Smooth muscle cell of the brain vasculature (primary cell): ENCODE results near the gene ADAR.

ENCODE experiments used
- DNase-seq: peaks from one replicate; pipeline ENCODE4 v3.0.0-alpha.2; 2012; ENCODE audit warnings: low read depth, low spot score

Gene ADAR

DNA sequence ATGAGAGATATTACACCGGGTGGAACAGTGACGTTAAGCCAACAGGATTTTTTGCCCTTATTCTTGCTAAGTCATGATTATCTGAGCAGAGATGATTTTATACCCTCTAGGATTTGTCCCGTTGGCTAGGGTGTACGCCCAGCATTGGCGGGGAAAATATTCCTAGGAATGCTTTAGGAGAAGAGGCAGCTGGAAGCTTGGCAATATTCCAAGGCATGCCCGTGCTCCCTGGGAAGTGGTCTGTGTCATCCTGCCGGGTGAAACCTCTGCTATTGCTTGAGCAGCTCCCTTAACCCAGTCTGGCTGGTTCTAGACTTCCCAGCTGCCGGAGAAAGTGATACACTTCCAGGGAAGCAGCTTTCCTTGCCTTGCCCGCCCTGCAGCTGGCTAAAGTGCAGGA is 24.2 kb downstream of the ADAR start:
- DNase-seq: no peak

DNA sequence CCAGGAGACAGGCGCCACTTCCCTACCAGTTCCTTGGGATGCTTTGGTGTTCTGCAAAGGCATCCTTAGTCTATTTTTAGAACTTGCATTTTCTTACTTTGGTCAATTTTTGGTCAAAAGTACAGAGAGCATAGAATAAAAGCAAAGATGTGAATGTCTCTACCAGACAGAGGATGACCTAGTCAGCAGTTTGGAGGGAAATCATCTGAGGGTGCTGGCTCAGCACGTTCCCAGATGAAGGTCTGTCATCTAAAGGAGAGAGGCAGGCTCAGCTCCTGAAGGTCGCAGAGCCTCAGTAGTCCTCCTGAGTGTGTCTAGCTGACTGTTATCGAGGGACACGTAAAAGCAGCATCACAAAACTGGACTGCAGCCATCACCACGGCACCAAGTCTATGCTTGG is 25.1 kb downstream of the ADAR start:
- DNase-seq: no peak

DNA sequence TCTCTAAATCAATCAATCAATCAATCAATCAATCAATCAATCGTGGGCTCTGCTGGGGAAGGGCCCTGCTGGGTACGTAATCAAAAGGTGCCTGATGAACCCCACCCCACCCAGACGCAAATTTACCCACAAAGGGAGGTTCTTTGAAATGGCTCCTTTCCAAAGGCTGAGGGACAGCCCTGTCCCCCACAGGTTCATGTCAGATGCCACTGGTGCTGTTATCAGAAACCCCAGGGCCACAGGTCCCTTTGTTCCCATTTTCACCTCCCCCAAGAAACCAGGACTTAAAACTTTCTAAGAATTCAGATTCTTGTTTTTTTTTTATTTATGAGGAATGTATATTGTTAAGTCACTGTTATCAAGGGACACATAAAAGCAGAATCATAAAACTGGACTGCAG is 26.2 kb downstream of the ADAR start:
- no peak for DNase-seq

DNA sequence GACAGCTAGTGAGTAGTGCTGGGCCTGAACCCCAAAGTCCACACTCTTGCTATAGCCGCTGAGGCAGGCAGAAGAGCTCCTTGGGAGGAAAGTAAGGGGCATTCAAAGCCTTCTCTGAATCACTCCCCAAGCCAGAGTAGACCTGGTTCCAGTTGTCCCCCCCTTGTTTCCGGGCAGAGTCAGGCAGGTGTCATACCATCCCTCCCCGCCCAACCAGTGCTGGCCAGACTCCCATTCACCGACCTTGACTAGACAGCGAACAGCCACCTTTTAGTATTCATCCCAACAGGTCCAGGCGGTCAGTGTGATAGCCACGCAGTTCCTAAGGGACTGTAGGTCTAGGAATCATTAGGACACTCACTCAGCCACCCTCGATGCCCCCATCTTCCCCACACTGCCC is 28.6 kb downstream of the ADAR start:
- DNase-seq: no peak

DNA sequence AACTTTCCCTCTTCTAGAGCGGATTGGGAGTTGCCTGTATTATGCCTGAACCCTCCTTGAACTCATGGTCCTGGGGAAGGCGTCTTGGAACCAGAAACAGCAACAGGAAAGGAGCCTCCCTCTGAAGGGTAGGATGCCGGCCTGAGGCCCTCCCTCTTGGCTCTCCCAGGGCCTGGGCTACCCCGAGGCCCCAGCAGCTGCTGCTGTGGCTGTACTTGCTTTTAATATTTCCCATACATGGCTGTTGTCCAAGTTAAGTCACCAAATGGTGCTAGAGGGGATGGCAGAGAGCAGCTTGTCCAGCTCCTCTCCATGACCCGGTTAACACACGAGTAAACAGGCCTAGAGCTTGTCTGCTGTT is 29.9 kb downstream of the ADAR start:
- DNase-seq: no peak

DNA sequence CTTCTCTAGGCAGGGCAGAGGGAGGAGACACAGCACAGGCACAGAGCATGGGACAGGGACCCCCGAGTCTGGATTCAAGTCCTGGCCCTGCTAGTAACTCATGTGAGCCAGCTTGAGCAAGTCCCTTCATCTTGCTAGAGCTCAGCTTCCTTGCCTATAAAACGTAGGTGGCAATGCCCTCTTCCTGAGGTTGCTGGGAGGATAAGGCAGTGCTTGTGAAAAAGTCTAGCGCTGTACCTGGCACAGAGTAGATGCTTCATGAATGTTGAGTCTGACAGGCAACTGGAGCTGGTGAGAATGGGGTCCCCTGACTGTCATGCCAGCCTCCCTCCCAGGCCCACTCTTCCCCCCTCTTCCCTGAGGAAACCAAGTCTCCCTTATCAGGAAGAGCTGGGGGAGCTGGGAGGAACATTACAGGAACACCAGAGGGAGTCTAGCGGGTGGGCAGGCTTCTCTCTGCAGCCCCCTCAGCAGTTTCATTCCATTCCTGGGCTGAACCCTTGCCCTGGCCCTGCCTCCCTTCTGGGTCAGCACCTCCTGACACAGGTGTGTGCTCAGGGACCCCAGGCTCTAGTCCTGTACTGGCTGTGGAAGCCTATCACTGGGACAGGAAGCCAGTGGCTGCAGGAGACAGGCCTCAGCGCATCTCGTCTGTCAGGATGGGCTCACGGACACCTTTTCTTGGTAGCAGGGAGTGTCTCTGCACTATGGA is 30.5 kb downstream of the ADAR start:
- DNase-seq: no peak

DNA sequence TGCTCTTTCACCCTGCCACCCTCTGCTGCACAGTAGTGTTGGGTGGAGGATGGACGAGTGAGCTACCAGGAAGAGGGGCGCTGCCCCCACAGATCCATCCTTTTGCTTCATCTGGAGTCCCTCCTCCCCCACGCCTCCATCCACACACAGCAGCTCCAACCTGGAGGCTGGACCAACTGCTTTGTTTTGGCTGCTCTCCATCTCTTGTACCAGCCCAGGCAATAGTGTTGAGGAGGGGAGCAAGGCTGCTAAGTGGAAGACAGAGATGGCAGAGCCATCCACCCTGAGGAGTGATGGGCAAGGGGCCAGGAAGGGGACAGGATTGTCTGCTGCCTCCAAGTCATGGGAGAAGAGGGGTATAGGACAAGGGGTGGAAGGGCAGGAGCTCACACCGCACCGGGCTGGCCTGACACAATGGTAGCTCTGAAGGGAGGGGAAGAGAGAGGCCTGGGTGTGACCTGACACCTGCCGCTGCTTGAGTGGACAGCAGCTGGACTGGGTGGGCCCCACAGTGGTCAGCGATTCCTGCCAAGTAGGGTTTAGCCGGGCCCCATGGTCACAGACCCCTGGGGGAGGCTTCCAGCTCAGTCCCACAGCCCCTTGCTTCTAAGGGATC is 31.9 kb downstream of the ADAR start:
- DNase-seq: no peak

DNA sequence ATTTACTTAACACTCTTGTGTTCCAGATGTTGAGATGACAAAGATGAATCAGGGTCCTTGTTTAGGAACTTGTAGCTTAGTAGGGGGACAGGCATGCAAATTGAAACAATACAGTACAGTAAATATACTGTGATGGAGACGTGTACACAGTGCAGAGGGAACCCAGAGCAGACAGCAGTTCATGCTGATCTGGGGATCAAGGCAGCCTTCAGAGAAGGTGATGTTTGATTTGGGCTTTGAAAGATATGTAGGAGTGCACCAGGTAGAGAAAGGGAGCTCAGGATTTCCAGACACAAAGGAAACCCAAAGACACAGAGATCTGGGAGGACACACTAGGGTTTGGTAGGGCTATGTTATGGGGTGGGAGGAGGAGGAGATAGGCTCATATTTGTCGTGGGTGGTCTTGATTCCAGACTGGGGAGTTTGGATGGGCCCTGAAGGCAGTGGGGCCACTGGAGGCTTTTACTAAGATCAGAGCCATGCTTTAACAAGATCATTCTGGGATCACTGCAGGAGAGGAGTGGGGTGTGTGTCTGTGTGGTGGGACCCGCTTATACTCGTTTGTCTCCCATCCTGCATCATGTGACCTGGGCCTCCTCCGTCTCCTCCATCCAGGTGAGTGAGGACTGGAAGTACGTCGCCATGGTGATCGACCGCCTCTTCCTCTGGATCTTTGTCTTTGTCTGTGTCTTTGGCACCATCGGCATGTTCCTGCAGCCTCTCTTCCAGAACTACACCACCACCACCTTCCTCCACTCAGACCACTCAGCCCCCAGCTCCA is 32.6 kb downstream of the ADAR start:
- DNase-seq: no peak

DNA sequence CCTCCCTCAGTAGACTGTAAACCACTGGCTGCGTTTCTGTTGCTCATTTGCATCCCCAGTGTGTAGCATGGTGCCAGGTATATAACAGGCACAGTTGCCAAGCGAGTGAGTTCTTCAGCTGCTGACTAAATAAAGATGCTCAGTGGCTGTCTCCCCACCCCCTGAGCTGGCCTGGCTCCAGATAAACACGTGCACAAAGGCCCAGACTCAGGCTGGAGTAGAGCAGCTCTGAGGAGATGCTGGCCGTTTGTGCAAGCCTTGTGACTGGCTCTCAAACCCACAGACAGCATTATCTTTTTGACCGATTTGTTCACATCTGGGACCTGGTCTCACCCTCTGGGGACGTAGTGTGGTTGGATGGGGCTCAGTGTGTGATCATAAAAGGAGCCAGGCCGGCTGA is 33.3 kb downstream of the ADAR start:
- no peak for DNase-seq

DNA sequence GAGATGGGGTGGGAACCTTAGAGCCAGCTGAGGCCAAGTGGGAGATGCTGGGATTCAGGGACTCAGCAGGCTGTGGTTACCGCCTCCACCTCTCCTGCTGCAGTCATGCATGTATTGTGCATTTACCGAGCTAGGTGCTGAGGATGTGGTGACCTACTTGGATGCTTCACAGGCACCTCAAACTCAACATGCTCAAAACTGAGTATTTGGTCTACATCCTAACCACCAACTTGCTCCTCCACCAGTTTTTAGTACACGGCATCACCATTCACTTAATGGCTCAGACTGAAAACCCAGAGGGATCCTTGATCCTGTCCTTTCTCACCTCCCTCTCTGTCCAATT is 34.8 kb downstream of the ADAR start:
- DNase-seq: no peak

DNA sequence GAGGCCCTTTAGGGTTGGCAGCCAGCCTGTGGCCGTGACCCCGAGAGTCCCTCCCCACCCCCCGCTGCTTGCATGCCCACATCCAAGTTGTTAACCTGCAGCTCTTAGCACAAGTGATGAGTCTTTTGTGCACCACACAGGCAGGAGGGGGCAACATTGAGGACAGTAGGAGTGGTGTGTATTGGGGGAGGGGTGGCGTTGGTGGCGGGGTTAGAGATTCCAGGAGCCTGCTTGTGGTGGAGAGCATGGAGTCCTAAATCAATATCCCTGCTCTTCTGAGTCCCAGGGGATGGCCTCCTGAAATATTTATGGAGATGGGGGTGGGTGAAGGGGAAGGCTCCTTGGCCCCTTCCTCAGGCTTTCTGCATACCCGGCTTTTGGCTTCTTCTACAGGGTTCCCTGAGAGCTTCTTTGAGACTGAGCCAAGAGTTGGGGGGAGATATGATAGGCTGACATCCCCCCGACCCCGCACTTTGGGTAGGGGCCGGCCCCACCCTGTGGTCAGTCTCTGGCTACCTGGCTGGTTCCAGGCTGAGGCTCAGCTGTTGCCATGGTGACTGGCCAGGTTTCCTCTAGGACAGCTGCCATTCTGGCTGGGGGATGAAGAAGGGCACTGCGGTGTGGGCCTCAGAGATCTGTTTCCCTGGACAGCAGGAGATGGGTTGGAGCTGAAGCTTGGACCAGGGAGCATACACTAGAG is 35.4 kb downstream of the ADAR start:
- no peak for DNase-seq

DNA sequence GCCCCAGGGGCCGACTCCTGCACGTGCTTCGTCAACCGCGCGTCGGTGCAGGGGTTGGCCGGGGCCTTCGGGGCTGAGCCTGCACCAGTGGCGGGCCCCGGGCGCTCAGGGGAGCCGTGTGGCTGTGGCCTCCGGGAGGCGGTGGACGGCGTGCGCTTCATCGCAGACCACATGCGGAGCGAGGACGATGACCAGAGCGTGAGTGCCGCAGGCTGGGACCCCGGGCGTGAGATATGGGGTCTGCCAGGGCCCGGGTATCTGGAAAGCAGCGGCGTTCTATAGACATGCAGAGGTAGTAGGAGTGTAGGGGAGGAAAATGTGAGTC is 36.1 kb downstream of the ADAR start:
- DNase-seq: no peak

DNA sequence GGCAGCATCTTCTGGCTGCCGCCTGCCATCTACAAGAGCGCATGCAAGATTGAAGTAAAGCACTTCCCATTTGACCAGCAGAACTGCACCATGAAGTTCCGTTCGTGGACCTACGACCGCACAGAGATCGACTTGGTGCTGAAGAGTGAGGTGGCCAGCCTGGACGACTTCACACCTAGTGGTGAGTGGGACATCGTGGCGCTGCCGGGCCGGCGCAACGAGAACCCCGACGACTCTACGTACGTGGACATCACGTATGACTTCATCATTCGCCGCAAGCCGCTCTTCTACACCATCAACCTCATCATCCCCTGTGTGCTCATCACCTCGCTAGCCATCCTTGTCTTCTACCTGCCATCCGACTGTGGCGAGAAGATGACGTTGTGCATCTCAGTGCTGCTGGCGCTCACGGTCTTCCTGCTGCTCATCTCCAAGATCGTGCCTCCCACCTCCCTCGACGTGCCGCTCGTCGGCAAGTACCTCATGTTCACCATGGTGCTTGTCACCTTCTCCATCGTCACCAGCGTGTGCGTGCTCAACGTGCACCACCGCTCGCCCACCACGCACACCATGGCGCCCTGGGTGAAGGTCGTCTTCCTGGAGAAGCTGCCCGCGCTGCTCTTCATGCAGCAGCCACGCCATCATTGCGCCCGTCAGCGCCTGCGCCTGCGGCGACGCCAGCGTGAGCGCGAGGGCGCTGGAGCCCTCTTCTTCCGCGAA is 36.6 kb downstream of the ADAR start:
- DNase-seq: no peak

DNA sequence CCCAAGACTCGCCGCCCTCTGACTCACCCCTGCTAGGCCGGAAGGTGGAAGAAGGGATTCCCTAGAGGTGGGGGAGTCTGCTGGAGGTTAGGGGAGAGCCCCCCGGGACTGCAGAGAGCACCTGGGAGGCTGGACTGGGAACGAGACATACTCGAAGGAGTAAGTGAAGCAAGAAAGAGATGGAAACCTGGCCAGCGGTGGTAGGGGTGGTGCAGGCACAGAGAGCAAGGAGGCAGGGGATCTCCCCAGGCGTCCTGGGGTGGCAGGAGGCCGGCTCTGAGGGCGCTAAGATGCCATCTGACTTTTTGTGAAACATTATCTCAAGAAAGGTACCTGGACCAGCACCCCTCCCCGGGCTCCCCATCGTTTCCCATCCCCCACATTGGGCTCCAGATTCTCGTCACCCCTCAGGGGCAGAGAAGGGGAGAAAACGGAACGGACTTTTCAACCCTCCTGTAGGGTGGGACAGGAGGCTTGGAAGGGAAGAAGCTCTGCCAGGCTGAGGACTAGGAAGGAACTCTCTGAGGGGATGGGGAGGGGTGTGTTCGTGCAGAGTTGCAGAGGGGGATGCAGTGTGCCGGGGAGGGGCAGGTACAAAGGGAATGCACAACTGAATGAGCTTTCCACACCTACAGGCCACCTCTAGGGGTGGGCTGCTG is 39.7 kb downstream of the ADAR start:
- DNase-seq: no peak

DNA sequence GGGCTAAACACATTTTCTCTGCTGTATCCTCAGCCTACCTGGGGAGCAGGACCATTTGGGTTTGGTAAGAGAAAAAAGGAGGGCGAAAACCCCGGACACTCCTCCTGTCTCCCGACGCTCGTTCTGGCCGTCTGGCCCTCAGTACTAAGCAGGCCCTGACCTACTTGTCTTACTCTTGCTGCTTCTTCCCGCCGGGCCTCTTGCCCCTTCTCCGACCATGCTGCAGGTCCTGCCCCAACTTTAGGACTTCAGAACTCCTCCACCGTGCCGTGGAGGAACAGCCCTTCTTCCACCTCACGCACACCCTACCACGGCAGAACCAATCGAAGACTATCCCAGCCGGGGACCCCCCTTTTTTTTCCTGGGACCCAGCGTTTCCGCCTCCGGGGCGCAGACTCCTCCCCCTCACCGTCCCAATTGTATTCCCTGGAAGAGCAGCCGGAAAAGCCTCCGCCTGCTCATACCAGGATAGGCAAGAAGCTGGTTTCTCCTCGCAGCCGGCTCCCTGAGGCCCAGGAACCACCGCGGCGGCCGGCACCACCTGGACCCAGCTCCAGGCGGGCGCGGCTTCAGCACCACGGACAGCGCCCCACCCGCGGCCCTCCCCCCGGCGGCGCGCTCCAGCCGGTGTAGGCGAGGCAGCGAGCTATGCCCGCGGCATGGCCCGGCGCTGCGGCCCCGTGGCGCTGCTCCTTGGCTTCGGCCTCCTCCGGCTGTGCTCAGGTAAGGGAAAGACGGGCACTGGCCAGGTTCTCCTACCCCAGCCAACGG is 40.4 kb downstream of the ADAR start, which contains the start of gene CHRNB2:
Gene CHRNB2, plus strand, starts transcription at position 393 of the 771 bp plus-strand sequence. Its CDS starts 267 bp downstream, at position 660.
- DNase-seq: no peak

DNA sequence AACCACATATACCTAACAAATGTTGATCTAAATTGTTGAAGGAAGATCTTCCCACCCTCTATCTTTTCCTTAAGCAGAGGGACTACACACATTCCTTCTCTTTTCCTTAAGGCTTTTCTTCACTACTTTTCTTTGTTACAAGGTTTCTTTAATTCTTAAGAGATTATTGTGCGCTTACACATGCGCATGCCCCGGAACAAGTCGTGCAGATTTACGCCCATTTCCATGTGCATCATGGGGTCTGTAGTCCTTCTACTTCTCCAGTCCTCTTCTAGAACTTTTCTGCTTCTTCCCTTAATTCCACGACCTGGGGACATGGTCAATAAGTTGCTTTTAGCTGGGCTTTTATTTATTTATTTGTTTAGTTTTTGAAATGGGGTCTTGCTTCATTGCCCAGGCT is 42.1 kb downstream of the ADAR start:
- DNase-seq: no peak

DNA sequence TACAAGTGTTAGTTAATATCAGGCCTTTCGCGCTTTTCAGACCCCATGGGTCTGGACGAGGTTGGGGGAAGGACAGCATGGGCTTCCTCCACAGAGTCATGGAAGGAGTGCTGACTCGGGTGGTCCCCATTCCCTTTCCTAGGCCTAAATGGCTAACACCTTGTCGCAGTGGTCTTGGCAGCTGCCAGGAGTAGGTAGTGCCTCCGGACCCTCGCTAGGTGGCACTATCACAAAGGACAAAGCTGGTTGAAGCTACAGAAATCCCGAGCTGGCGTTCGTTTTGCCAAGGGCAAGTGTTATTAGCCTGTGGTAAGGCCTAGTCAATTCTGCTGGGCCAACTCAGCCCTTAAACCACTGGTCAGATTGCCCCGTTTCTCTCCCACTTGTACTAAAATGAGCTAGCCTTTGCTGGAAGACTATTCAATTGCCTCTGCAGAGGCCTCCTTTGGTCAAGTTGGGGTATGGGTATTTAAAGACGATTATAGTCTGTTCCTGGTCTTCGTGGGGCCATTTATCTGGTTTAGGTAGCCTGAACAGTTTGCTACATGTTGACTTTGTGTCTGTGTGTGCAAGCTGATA is 48.4 kb downstream of the ADAR start:
- DNase-seq: peak; percentile 85

DNA sequence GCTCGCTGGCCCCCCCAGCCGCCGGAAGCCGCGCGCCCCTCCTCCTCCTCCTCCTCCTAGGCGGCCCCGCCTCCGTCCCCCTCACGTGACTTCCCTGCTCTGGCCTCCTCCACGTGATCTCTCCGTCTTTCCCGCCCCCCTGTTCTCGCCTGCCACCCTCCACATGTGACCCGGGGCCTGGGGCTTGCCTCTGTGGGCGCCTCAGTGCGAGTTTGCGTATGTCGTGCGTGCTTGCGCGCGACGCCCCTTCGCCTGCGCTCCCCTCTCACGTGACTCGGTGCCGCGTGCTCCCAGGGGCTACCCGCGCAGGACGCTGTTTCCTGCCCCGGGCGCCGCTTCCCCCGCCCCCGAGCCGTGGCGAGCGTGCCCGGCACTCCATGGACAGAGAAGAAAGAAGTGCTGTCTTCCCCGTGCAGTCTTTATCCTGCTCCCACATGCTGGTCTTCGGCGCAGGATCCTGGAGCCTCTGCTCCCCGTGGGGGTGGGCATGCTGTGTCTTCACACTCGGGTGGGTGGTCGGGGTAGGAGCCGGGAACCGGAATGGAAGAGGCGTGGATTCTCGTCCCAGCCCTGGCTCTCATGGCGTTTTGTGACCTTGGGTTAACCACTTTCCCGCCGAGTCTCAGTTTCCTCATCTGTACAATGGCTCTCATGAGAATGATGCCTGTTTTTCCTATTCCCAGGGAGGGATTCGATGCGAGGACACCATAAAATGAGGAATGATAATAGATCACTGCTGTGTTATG is 49.1 kb downstream of the ADAR start:
- DNase-seq: peak; percentile 96

DNA sequence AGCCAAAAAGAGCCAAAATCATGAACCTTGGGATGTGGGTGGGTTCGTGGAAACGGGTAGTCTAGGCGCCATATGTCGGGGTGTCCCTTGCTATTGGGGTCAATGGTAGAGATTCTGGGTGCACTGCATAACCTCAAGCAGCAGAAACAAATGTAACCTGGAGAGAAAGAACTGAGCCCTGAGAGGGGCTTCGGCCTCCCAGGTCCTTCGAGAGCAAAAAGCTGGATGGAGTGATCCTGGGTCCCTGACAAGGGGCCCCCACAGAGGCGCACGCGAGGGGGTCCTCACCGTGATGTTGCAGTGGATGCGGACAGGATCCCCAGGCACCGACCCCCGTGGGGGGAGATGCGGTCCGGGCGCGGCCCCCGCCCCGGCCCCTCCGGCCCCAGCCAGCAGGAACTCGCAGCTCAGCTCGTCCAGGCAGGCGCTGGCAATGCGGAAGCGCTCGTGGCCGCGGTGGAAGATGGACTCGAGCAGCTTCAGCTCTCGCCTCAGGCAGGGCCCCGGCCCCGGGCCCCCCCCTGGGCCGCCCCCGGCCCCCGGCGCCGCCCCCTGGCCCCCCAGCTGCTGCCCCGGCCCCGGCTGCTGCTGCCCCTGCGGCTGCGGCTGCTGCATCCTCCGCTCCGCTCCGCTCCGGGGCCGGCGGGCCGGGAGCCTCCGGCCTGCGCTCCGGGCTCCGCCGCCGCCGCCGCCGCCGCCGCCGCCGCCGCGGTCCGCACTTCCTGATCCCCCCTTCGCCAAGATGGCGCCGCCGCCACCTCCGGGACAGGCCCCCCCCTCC is 49.9 kb downstream of the ADAR start, which contains the start of gene UBE2Q1:
Gene UBE2Q1, minus strand, starts transcription at position 724 of the 781 bp plus-strand sequence. Its CDS starts 109 bp downstream, at position 615.
- DNase-seq: no peak
